GM12878 (cell line): ENCODE results near the gene BBS9. TPM values are rescaled to one million over a fixed set of nuclear protein-coding genes. Genes with fewer than 3 reads are reported as not detected.

Experiments used
- ATAC-seq: fragments of 200-7000 bp; cut with Tn5 transposase; 3 replicates; pipeline ENCODE4 v1.9.1; 2020; ENCODE audit warnings: mild to moderate bottlenecking, moderate library complexity
- BruUV-seq: library from RNA; stranded (reverse); fragments of 400-500 nt; replicated peaks from 2 replicates; lab custom pipeline; 2021; lab: Mats Ljungman, UMichigan
- CTCF ChIA-PET: fragments of 300-600 bp; sonication (Branson Sonifier 250); formaldehyde crosslinking; extraction: SDS; loops from one replicate; lab custom pipeline; 2021; ENCODE audit warnings: inconsistent platforms; lab: Yijun Ruan, JAX
- POLR2A ChIA-PET: fragments of 350-600 bp; formaldehyde crosslinking; extraction: SDS; loops from one replicate; lab custom pipeline; 2021; ENCODE audit warnings: inconsistent platforms; lab: Charles Lee
- RAD21 ChIA-PET: fragments of 300-600 bp; sonication (Branson Sonifier 250); formaldehyde crosslinking; loops from one replicate; lab custom pipeline; 2023; ENCODE audit warnings: antibody characterized with exemption; ENCODE audit not compliant: unreplicated experiment; lab: Charles Lee
- SMC1A ChIA-PET: fragments of 300-600 bp; sonication (Branson Sonifier 250); formaldehyde crosslinking; loops from one replicate; lab custom pipeline; 2023; ENCODE audit not compliant: unreplicated experiment, uncharacterized antibody; lab: Charles Lee
- DNase-seq: peaks from one replicate; pipeline ENCODE4 v3.0.0-alpha.2; 2011; ENCODE audit warnings: low read depth, low spot score
- FAIRE-seq: peaks from 3 replicates; lab custom pipeline; 2011; peaks lifted over from hg19 to GRCh38; lab: Jason Lieb, UNC
- H2AFZ ChIP-seq: 2 replicates; pipeline ENCODE4 v1.6.0; 2011; ENCODE audit warnings: low read depth, low read length, control low read depth; ENCODE audit not compliant: control insufficient read depth
- H3K27ac ChIP-seq: 2 replicates; pipeline ENCODE4 v1.5.1; 2011; ENCODE audit warnings: control low read depth; ENCODE audit not compliant: control insufficient read depth, insufficient read depth
- H3K27me3 ChIP-seq, 2 experiments: replicated peaks in 1 of 2; 2 replicates each; pipeline versions ENCODE4 v1.6.0 to v1.6.1; 2011; ENCODE audit warnings: low read length in 1 of 2; ENCODE audit not compliant: control insufficient read depth in 2 of 2, insufficient read depth in 2 of 2
- H3K36me3 ChIP-seq, 2 experiments: 2 replicates each; pipeline ENCODE4 v1.5.1; 2011; ENCODE audit warnings: low read length in 1 of 2; ENCODE audit not compliant: control insufficient read depth in 2 of 2, insufficient read depth in 2 of 2
- H3K4me1 ChIP-seq: 2 replicates; pipeline ENCODE4 v1.6.1; 2011; ENCODE audit warnings: mild to moderate bottlenecking, low read length, moderate library complexity, mixed read lengths; ENCODE audit not compliant: control insufficient read depth, insufficient read depth
- H3K4me2 ChIP-seq: 2 replicates; pipeline ENCODE4 v1.6.0; 2011; ENCODE audit warnings: control low read depth; ENCODE audit not compliant: control insufficient read depth, insufficient read depth
- H3K4me3 ChIP-seq: fragments of 200-600 bp; sonication (generic); 2 replicates; pipeline ENCODE4 v1.5.1; 2016
- H3K79me2 ChIP-seq: 2 replicates; pipeline ENCODE4 v1.6.0; 2011; ENCODE audit warnings: low read length; ENCODE audit not compliant: control insufficient read depth, insufficient read depth
- H3K9ac ChIP-seq: 2 replicates; pipeline ENCODE4 v1.8.0; 2011; ENCODE audit warnings: low read length, control low read depth, mixed read lengths; ENCODE audit not compliant: control insufficient read depth, insufficient read depth
- H3K9me3 ChIP-seq: replicated peaks from 3 replicates; pipeline ENCODE4 v1.5.1; 2011; ENCODE audit warnings: mild to moderate bottlenecking, low read length; ENCODE audit not compliant: control insufficient read depth, insufficient read depth
- H4K20me1 ChIP-seq: 2 replicates; pipeline ENCODE4 v1.6.0; 2011; ENCODE audit not compliant: control insufficient read depth, insufficient read depth
- E2F8 ChIP-seq: fragments of 450-650 bp; IDR thresholded peaks from 2 replicates; pipeline ENCODE4 v1.6.1; 2018; ENCODE audit warnings: mild to moderate bottlenecking, low read depth, moderate library complexity; ENCODE audit not compliant: partially characterized antibody
- JUND ChIP-seq: IDR thresholded peaks from 2 replicates; pipeline ENCODE4 v1.6.1; 2012; ENCODE audit warnings: low read depth, mild to moderate bottlenecking, low read length, improper control_type of control experiment, moderate library complexity
- MAX ChIP-seq: IDR thresholded peaks from 2 replicates; pipeline ENCODE4 v1.6.1; 2012; ENCODE audit warnings: low read depth, low read length, improper control_type of control experiment
- MEF2A ChIP-seq: IDR thresholded peaks from 2 replicates; pipeline ENCODE4 v1.6.1; 2011; ENCODE audit warnings: low read depth, mild to moderate bottlenecking, low read length, moderate library complexity; ENCODE audit not compliant: insufficient read depth
- SMARCA5 ChIP-seq: fragments of 450-650 bp; IDR thresholded peaks from 2 replicates; pipeline ENCODE4 v1.6.1; 2017; ENCODE audit warnings: mild to moderate bottlenecking
- ZBTB4 ChIP-seq: fragments of 450-650 bp; formaldehyde crosslinking; IDR thresholded peaks from 2 replicates; pipeline ENCODE4 v1.4.0; 2022; ENCODE audit warnings: mild to moderate bottlenecking, moderate library complexity
- WGBS: methylation state at CpG from one replicate; pipeline ENCODE4 v1.1.6; 2016; ENCODE audit warnings: low lambda C conversion rate; ENCODE audit not compliant: insufficient replicate concordance, insufficient coverage; ENCODE audit errors: missing lambda C conversion rate; 5-methylcytosine and 5-hydroxymethylcytosine counted together
- in situ Hi-C: fragments of 300-500 bp; cut with MboI; formaldehyde crosslinking; loops from 9 replicates; pipeline ENCODE4 v1.14.3; 2018; ENCODE audit warnings: mixed read lengths
- intact Hi-C: fragments of 100-400 bp; cut with micrococcal nuclease; formaldehyde crosslinking; loops from one replicate; pipeline ENCODE4 v1.14.2; 2022; ENCODE audit not compliant: unreplicated experiment
- polyA plus RNA-seq, 11 experiments: library from polyadenylated mRNA; depleted of rRNA in 4 of 11; unstranded in 6 of 11; stranded (reverse) in 5 of 11; fragments of >200 nt; fragmentation: Nextera tagmentation in 4 of 11; fragmentation: Illumina TruSeq in 1 of 11; extraction: Ambion mirVana in 4 of 11; extraction: Trizol in 1 of 11; gene quantifications; 1 replicate in 1 of 11; 2 replicates in 10 of 11; pipeline versions ENCODE4 v1.2.1 to v1.2.3, GENCODE V29; 2011 to 2016; ENCODE audit warnings: inconsistent platforms in 2 of 11, missing spikeins in 2 of 11, low read depth in 1 of 11
- total RNA-seq, 4 experiments: library from RNA; depleted of rRNA in 3 of 4; stranded (reverse); fragments of >200 nt in 3 of 4; fragmentation: Illumina TruSeq in 1 of 4; extraction: Trizol in 1 of 4; gene quantifications; 2 replicates each; pipeline versions ENCODE4 v1.2.1 to v1.2.3, GENCODE V29; 2013 to 2021

The BBS9 gene
- total and polyA plus RNA-seq, 10 of the 15 experiments (the other 5 are each of a cell fraction or from before 2014, with no cell fraction given): 1.2 to 5.6 (median 2.3) TPM

- Histone ChIP-seq H3K9me3 (no peaks in the 10 kb centered on the region), H2AFZ (no peak overlapping the region), H3K4me3 (no peak overlapping the region), H3K4me1 (peaks cover 5% of the 10 kb centered on the region), H3K9ac (no peak overlapping the region), H3K79me2 (no peaks in the 10 kb centered on the region), H3K36me3 (no peaks in the 10 kb centered on the region), H3K27ac (no peak overlapping the region), H4K20me1 (no peaks in the 10 kb centered on the region), H3K27me3 (no peaks in the 10 kb centered on the region), H3K4me2 (no peak overlapping the region)
- TF ChIP-seq MEF2A (no peak), SMARCA5 (no peak), ZBTB4 (CRISPR knock-in tag) (no peak), MAX (no peak), JUND (no peak), E2F8 (no peak)
- SMC1A ChIA-PET: interaction anchor here (1.4 to 1.5 kb wide), 2 partner anchors 11 to 104 kb away, joined by 3 to 4 read pairs; no protein-coding TSS in a partner anchor
- in situ Hi-C loops: no loop called here
- ATAC-seq: no peak
- FAIRE-seq: no peak
- no peak for DNase-seq
- POLR2A ChIA-PET: no interaction called here
- WGBS: 60% methylated on average over 5 of the region's 5 CpGs
- CTCF ChIA-PET: interaction anchor here (1.0 to 4.6 kb wide), 5 partner anchors 89 to 507 kb away, joined by 3 to 25 read pairs (median 5); no protein-coding TSS in a partner anchor
- RAD21 ChIA-PET: interaction anchor here (0.8 to 1.6 kb wide), 2 partner anchors 33 to 290 kb away, joined by 3 to 5 read pairs; no protein-coding TSS in a partner anchor
- no TSS peak for BruUV-seq
- intact Hi-C loops: loop anchor here (2.0 to 10.0 kb wide), 2 partner anchors 181 to 507 kb away; no protein-coding TSS in a partner anchor
These were observed 296.7 kb downstream of the BBS9 start for GRCh38 chr7:33425929-33426678.
